ENCODE results near the gene AGFG2.
"Not testable (repeated sequence)": the region's sequence is repeated elsewhere in the genome, so short reads cannot be mapped to it uniquely, and the experiment has no call there.

Gene AGFG2, protein sequence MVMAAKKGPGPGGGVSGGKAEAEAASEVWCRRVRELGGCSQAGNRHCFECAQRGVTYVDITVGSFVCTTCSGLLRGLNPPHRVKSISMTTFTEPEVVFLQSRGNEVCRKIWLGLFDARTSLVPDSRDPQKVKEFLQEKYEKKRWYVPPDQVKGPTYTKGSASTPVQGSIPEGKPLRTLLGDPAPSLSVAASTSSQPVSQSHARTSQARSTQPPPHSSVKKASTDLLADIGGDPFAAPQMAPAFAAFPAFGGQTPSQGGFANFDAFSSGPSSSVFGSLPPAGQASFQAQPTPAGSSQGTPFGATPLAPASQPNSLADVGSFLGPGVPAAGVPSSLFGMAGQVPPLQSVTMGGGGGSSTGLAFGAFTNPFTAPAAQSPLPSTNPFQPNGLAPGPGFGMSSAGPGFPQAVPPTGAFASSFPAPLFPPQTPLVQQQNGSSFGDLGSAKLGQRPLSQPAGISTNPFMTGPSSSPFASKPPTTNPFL

DNA sequence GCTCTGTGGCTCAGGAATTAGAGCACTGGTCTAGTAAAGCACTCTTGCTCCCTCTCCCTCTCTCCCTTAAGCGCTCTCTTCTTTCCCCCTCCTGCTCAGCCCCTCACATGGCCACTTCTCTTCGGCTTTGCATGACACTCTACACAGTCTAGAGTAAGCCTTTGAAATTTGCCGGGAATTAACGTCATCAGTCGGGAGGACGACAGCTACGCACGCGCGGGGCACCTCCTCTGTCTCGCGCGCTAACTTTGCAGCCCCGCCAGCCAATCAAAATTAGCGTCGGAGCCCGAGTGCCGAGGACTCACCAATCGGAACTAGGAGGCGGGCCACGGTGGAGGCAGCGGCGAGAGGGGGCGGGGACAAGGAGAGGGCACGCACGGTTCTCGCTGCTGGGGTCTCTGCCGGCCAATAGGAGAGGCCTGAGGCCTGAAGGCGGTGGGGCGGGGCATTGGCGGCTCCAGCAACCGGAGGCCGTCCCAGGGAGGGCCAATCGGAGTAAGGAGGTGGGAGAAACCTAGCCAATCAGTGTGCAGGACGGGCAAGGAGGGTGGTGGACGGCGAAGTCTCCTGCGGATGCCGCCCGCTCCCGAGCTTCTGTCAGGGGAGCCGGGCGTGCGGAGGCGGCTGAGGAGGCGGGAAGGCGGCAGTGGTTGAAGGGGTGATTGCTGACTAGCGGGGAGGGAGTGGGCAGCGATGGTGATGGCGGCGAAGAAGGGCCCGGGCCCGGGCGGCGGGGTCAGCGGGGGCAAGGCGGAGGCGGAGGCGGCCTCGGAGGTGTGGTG is at the start of gene AGFG2:
AGFG2 (plus strand) TSS at position 550 of the 782 bp plus-strand sequence; CDS start at position 694, 144 bp downstream.
- DNase-seq, result peak; percentile 99

GRCh38 chr7:100489824-100490223 is 49.2 kb upstream of the AGFG2 start:
- peak; percentile 95 for DNase-seq

DNA sequence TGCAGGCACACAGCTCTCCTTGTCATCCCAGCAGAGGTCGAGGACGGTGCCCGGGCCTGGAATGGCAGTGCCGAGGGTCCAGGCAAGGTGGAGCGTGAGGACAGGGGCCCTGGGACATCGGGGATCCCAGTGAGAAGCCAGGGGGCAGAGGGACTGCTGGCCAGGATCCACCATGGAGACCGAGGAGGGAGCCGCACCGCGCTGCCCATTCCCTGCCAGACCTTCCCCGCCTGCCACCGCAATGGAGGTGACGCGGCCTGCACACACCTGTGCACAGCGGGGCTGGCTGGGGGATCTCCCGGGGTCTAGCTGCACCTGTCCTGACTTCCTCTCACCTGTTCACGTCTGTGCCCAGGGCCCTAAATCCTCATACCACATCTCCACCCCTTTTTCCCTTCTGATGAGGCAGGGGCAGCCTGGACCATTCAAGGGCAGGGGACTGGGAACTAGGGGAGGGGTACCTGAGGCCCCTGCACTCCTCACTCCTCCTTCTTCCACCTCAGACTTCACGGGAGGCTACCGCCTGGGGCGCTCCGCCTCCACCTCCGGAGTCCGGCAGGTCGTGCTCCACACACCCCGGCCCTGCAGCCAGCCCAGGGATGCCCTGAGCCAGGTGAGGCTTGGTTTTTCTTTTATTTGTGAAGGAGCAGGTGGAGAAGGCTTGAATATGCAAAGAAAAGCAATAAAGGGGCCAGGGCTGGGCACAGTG is 48.4 kb upstream of the AGFG2 start:
- DNase-seq, result no peak

- no peak for DNase-seq
These were observed 47.8 kb upstream of the AGFG2 start for GRCh38 chr7:100491192-100491578.

GRCh38 chr7:100492738-100493475 is 46.1 kb upstream of the AGFG2 start:
- DNase-seq, result no peak

DNA sequence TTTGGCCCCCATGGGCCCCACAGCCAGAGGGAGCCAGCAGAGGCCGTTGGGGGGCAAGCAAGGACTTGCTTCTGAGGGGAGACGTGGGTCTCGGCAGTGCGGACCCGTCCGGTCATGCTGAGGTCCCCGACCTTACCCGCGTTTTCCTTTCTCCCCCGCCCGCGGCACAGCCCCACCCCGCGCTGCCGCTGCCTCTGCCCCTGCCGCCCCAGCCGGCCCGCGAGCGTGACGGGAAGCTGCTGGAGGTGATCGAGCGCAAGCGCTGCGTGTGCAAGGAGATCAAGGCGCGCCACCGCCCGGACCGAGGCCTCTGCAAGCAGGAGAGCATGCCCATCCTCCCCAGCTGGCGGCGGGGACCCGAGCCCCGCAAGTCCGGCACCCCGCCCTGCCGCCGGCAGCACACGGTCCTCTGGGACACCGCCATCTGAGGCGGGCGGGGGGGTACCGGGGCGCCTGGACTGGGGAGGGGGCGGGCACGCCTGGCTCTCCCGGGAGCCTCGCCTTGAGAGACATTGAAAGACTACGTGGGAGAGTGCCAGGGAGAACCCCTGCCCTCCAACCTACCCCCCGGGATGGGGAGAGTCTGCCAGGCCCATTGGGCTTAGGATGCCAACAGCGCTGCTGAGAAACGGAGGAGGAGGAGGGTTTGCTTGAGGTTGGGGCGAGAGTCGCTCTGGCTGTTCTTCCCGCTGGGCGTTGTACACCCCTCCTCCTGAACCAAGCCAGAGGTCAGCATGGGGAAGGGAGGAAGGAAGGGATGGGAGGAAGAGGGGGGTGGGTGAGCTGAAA is 45.3 kb upstream of the AGFG2 start:
- no peak for DNase-seq

- no peak for DNase-seq
These were observed 42.5 kb upstream of the AGFG2 start for GRCh38 chr7:100496509-100496908.

- DNase-seq, result not testable (repeated sequence)
These were observed 38.3 kb upstream of the AGFG2 start for GRCh38 chr7:100500743-100501142.

DNA sequence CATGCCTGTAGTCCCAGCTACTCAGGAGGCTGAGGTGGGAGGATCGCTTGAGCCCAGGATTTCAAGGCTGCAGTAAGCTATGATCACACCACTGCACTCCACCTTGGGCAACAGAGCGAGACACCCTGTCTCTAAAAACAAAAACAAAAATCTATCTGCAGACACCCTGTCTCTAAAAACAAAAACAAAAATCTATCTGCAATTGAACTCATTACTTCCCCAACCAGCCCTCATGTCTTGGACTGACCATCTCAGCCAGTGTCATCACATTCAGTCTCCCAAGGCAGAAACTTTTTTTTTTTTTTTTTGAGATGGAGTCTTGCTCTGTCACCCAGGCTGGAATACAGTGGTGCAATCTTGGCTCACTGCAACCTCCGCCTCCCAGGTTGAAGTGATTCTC is 35.0 kb upstream of the AGFG2 start:
- DNase-seq, result not testable (repeated sequence)

DNA sequence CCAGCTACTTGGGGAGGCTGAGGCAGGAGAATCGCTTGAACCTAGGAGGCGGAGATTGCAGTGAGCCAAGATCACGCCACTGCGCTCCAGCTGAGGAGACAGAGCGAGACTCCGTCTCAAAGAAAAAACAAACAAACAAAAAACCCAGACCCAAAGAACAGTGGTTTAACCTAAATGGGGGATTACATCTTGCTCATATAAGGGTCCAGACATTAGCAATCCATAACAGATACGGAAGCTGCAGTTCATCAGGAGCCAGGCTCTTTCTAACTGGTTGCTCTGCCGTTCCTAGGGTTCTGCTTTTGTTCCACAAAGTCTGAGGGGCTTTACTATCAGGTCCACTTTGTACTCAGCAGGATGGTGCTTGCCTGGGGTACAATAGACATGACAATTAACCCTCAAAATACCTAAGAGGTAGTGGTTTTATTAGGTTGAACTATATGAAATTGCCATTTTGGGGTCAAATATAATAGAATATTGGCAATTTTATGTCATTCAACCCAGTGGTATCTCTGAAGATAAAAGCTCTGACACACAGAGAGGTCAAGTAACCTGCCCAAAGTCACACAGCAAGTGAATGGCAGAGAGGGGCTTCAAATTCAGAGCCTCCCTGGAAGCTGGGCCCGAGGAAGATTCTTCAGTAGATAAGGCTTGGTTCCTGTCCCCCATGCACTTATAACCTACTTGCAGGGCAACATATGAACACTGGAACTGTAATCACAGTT is 34.0 kb upstream of the AGFG2 start:
- DNase-seq, result no peak

GRCh38 chr7:100506356-100506923 is 32.6 kb upstream of the AGFG2 start:
- DNase-seq, result no peak

DNA sequence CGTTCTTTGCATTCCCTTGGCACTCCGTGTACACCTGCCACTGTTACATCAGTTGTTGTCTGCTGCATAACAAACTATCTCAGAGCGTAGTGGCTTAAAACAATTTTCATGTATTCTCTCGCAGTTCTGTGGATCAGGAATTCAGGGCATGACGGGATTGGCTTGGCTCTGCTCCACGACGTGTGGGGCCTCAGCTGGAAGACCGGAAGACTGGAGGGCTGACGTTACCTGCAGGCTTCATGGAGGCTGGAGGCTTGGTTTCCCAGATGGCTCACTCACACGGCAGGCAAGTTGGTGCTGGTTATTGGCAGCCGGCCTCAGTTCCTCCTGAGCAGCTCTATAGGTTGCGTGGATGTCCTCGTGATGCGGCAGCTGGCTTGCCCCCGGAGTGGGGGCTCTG is 29.8 kb upstream of the AGFG2 start:
- peak; percentile 99 for DNase-seq

DNA sequence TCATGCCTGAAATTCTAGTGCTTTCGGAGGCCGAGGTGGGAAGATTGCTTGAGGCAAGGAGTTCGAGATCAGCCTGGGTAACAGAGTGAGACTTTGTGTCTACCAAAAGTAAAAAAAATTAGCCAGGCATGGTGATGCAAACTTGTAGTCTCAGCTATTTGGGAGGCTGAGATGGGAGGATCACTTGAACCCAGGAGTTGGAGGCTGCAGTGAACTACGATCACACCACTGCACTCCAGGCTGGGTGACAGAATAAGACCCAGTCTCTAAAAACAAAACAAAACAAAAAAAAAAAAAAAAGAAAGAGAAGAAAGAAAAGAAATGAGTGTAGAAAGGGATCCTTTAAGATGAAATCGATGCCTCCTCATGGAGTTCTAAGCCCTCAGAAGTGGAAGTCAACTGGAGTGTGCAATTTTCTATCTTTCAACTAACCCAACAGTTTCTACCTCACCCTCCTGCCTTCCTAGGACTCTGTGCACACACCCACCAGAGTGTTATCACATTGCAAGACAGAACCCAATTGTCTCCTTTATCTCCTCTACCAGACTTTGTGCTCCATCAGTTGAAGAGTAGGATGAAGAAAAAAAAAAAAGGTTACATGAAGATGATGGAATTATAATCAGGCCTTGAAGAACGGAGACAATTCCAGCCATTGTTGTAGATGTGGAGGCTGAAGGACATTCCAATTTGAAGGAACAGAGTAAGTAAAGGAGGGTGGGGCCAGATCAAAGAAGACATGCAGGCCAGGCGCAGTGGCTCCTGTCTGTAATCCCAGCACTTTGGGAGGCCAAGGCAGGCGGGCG is 28.4 kb upstream of the AGFG2 start:
- no peak for DNase-seq

GRCh38 chr7:100513212-100513810 is 25.7 kb upstream of the AGFG2 start:
- no peak for DNase-seq

DNA sequence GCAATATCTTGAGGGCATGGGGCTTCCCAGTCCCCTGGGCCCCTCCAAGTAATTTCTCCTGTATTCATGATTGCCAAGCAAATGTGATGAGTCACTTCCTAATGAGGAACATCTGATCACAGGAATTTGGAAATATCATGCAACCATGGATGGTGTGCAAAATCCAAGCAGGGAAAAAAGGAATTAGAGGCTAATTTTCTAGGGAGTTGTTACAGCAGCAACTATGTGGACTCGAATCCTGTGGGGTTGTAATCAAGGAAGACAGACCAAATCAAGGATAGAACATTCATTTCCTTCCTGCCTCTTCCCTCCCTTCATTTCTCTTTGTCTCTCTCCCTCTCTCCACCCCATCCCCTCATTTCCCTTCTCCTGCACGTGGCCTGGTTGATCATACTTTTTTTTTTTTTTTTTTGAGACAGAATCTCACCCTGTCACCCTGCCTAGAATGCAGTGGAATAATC is 23.9 kb upstream of the AGFG2 start:
- no peak for DNase-seq

GRCh38 chr7:100516135-100516812 is 22.7 kb upstream of the AGFG2 start:
- DNase-seq, result peak; percentile 30

DNA sequence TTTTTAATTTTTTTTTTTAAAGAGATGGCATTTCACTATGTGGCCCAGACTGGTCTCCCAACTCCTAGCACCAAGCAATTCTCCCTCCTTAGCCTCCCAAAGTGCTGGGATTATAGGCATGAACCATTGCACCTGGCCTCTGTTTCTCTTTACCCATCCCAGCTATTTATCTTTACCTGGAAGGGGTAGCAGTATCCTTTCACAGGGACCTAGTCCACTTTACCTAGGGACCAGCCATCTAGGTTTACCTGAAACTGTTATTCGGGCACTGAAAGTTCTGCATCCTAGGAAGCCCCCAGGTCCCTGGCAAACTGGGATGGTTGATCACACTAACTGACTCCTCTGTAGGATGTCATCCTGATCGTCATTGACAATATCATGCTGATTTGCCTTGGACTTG is 21.7 kb upstream of the AGFG2 start:
- no peak for DNase-seq

GRCh38 chr7:100519580-100519979 is 19.4 kb upstream of the AGFG2 start:
- DNase-seq, result no peak

- no peak for DNase-seq
These were observed 18.9 kb upstream of the AGFG2 start for GRCh38 chr7:100520138-100520537.
